ENCODE measurements around the gene ZNF57. TPM values are rescaled to one million over a fixed set of nuclear protein-coding genes. Genes with fewer than 3 reads are reported as not detected.

Gene ZNF57
- total and polyA plus RNA-seq, 2 of the 13 experiments (the other 11 are each of a cell fraction or from before 2014, with no cell fraction given): 6.6 to 17.5 TPM

GRCh38 chr19:2853015-2853606 is 47.6 kb upstream of the ZNF57 start (continued):
- TF ChIP-seq HNF1A (IDR thresholded peaks at IDR 0.05; ENCODE audit: low read depth): no peak
- TF ChIP-seq HNF1A (CRISPR knock-in tag; IDR thresholded peaks at IDR 0.05; ENCODE audit: borderline replicate concordance): no peak

- peak overlapping the region; percentile 14 for H3K4me2 ChIP-seq (ENCODE audit: low read depth, low read length)
- no peak overlapping the region for H2AFZ ChIP-seq (ENCODE audit: low read length)
- H3K4me1 ChIP-seq (ENCODE audit: insufficient read depth, low read length): peaks cover 18% of the 10 kb centered on the region
- no peak overlapping the region for H3K4me3 ChIP-seq (replicated peaks in 1 of 3; ENCODE audit: insufficient read depth in 1 of 3, low read depth in 2 of 3, low read length in 3 of 3)
- peak overlapping the region; percentile 23 for H3K27ac ChIP-seq (ENCODE audit: extremely low read length, insufficient read depth, low read length)
- H3K36me3 ChIP-seq (replicated peaks in 1 of 2; ENCODE audit: control insufficient read depth in 1 of 2, insufficient read depth in 2 of 2, low read length in 2 of 2): peaks cover 9 to 36% of the 10 kb centered on the region in 2 experiments; a peak in 4 of 5 replicates
- H4K20me1 ChIP-seq (ENCODE audit: insufficient read depth, low read length): no peaks in the 10 kb centered on the region
- 6% methylated on average over 3 of the region's 3 CpGs for whole genome bisulfite sequencing (ENCODE audit: low lambda C conversion rate)
- CTCF ChIA-PET (ENCODE audit: low intra/inter-chr PET ratio, low total read pairs): no interaction called here
- in situ Hi-C loops (cut with HindIII; ENCODE audit: extremely low pct_ligation_motif_present, low pct_unique_long_range_greater_than_20kb) (no loop called here), intact Hi-C loops (cut with micrococcal nuclease; ENCODE audit: unreplicated experiment) (no loop called here)
- POLR2A ChIA-PET: interaction anchor here (0.9 to 2.7 kb wide), 4 partner anchors 12 to 71 kb away, joined by 3 to 7 read pairs (median 4); partner anchors contain the start of genes SGTA and ZNF555
- peak; percentile 46 for DNase-seq (ENCODE audit: low spot score)
- no peaks in the 10 kb centered on the region for H3K9me3 ChIP-seq (ENCODE audit: low read length)
- peak; percentile 37 for FAIRE-seq
- no TSS peak for BruUV-seq (replicated peaks)
- H3K79me2 ChIP-seq (ENCODE audit: insufficient read depth, low read length): no peaks in the 10 kb centered on the region
- no peaks in the 10 kb centered on the region for H3K27me3 ChIP-seq (ENCODE audit: control insufficient read depth in 1 of 2, insufficient read depth in 2 of 2, low read length in 2 of 2)
- no peak overlapping the region for H3K9ac ChIP-seq (ENCODE audit: insufficient read depth, low read depth, low read length)
- peak; percentile 51; the same call in 2 of the 3 replicates for ATAC-seq
- peak; percentile 49 for TF ChIP-seq SAP130 (CRISPR knock-in tag; IDR thresholded peaks at IDR 0.05; ENCODE audit: low read depth)
- TF ChIP-seq ZBTB7A (CRISPR knock-in tag; IDR thresholded peaks at IDR 0.05): no peak
- TF ChIP-seq ZNF709 (CRISPR knock-in tag; IDR thresholded peaks at IDR 0.05): no peak
- no peak for TF ChIP-seq ESRRA (CRISPR knock-in tag; IDR thresholded peaks at IDR 0.05; ENCODE audit: low read depth)
- 0 out of 2 replicates have a peak, but pooled peaks have one; percentile 14 for TF ChIP-seq BCL6 (CRISPR knock-in tag; IDR thresholded peaks at IDR 0.05)
- TF ChIP-seq SOX13 (IDR thresholded peaks at IDR 0.05): no peak
- TF ChIP-seq SOX13 (CRISPR knock-in tag; conservative IDR thresholded peaks at IDR 0.05 in 1 of 2, IDR thresholded peaks at IDR 0.05 in 1 of 2): 0 out of 4 replicates have a peak, but pooled peaks of 1 of the 2 experiments have one; percentile 21
- TF ChIP-seq ARID5B (CRISPR knock-in tag; IDR thresholded peaks at IDR 0.05): peak; percentile 58
- TF ChIP-seq ZNF674 (CRISPR knock-in tag; IDR thresholded peaks at IDR 0.05; ENCODE audit: low read depth): no peak
- TF ChIP-seq CEBPG (CRISPR knock-in tag; IDR thresholded peaks at IDR 0.05): peak; percentile 31; the same call in 1 of the 2 replicates
- TF ChIP-seq GATAD2A (CRISPR knock-in tag; IDR thresholded peaks at IDR 0.05): peak; percentile 64; the same call in 1 of the 2 replicates
- 0 out of 2 replicates have a peak, but pooled peaks have one; percentile 7 for TF ChIP-seq MLX (CRISPR knock-in tag; IDR thresholded peaks at IDR 0.05)
Observed at GRCh38 chr19:2854849-2855248, 45.9 kb upstream of the ZNF57 start.
